NCI-H2029 (cell line): ENCODE measurements around the gene SLC6A4.
"Not testable (repeated sequence)": the region's sequence is repeated elsewhere in the genome, so short reads cannot be mapped to it uniquely, and the experiment has no call there.

Experiments used
- DNase-seq: peaks from one replicate; lab custom pipeline; 2025; lab: John Stamatoyannopoulos, UW

The SLC6A4 gene

GRCh38 chr17:30238387-30239088 is 3.0 kb upstream of the SLC6A4 start:
- DNase-seq: no peak

DNA sequence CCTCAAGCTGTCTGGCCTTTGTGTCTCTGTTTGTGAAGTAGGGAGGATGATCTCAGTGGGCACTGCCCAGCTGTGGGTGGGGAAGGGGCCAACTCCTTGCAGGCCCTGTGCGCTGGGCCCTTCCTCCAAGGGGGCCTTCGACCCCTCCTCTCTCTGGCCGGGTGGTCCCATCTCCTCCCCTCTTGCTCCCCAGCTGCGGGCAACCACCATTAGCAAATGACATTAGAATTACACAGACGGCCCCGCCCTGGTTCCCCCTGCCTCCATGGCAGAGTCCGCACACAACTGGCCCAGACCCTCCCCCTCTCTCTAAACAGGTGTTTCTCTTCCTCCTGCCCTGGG is 2.5 kb upstream of the SLC6A4 start:
- DNase-seq: no peak

GRCh38 chr17:30237296-30238002 is 2.0 kb upstream of the SLC6A4 start:
- DNase-seq: no peak

DNA sequence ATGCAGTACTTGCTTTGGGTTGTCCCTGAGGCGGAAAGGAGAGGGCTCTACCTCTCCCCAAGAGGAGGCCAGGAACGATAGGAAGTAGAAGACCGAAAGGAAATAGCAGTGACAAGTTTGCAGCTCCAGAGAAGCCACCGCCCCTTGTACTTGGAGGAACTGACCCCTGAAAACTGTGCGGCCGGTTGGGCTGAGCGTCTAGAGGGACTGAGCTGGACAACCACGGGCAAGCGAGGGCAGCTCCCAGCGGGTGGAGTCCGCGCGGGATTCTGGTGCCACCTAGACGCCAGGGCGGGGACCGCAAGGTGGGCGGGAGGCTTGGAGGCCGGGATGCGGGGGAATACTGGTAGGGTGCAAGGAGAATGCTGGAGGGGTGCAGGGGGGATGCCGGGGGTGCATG is 1.3 kb upstream of the SLC6A4 start:
- DNase-seq: no peak

DNA sequence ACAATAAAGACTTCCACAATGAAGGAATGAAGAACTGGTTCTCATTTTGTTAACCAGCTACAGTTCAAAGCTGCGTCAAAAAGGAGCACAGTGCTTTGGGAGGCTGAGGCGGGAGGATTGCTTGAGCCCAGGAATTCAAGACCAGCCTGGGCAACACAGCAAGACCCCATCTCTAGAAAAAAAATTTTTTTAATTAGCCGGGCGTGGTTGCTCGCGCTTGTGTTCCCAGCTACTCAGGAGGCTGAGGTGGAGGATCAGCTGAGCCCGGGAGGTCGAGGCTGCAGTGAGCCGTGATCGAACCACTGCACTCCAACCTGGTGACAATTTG is 764 bp upstream of the SLC6A4 start:
- no peak for DNase-seq

DNA sequence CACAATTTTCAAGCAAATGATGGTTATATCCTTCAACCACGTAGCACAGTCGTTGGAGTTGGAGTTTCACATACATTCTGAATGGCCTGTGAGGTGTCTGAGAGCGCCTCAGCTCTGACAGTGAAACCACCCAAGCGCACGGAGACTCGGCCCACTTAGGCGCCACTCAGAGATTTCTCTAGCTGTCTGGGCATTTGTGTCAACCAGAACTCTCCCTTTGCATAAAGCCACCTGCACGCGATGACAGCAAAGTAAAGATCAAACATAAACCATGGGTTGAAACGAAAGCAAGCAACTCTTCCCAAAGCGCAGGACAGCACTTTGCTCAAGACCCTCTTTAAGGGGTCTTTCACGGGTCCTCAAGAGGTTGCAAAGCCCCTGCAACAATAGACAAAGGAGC is 533 bp downstream of the SLC6A4 start:
- no peak for DNase-seq

DNA sequence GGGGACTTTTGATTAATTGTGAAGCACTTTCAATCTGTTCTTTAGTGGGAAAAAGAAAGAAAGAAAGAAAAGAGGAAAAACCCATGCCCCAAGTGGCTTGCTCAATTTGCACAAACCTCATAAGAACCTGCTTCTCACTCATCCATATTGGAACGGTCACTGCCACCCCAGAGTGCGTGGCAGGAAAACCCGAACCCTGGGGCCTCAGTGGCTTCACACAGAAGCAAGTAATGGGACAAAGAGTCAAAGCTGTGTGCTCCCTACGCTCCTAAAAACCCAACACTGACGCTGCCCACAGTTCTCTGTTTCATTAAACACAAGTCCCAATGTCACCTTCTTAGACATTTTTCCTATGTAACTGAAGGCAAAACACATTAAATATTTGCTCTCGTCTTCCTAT is 1.2 kb downstream of the SLC6A4 start:
- DNase-seq: no peak

DNA sequence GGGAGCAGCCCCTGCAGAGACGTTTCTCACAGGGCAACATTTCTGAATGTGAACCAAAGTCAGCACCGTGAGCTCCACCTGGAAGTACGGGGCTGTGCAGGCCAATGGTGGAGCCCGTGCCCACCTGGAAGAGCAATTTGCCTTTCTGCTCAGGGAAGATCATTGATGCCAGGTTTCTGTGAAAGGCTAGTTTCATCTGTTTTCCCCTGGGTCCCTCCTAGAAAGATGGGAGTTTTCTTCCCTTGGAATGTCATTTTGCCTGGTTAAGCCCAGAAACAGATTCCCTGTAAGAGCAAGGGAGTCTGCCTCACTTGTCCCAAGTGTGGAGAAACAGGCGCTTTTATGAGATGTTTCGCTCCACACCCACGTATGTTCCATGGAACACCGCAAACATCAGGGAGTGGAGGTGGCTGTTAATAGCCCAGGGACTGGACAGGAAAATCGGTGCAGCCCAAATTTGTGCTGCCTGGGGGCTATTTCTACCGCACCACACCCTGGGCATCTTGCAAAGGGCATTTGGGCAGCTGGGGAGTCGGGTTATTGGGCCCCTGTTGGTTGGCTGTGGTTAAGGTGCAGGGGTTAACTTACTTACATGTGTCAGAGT is 2.6 kb downstream of the SLC6A4 start:
- no peak for DNase-seq

- DNase-seq: no peak
Observed at GRCh38 chr17:30232015-30232823, 3.3 kb downstream of the SLC6A4 start.

- DNase-seq: no peak
Observed at GRCh38 chr17:30230596-30231125, 4.8 kb downstream of the SLC6A4 start.

DNA sequence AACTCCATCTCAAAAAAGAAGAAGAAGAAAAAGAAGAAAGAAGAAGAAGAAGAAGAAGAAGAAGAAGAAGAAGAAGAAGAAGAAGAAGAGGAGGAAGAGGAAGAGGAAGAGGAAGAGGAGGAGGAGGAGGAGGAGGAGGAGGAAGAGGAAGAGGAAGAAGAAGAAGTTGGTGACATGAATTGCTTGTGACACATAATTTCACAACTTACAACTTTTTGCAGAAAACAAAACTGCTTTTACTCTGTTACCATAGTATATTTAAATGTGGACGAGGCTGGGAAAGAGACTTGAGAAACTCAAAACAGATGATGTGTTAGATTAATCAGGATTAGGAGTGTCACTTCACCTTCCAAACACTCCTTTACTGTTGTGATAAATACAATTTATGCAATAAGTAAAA is 5.5 kb downstream of the SLC6A4 start:
- not testable (repeated sequence) for DNase-seq

- DNase-seq: no peak
Observed at GRCh38 chr17:30229012-30229411, 6.5 kb downstream of the SLC6A4 start.

GRCh38 chr17:30228011-30228410 is 7.5 kb downstream of the SLC6A4 start:
- no peak for DNase-seq

DNA sequence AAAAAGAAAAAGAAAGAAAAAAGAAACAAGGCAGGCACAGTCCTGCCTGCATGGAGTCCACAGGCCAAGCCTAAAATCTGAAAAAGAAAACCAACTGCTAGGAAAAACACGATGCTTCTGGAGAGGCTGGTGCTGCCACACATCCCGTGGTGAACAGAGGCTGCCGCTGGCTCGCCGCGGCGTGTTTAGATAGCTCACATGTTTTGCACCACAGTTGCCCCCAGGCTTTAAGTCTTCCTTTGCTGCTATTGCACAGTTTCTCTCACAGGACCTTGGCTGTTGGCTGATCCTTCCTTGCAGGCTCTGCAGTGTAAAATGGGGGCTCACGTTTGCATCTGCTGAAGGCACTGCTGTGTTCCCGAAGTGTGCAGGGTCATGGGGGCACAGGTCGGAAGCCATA is 8.6 kb downstream of the SLC6A4 start:
- DNase-seq: no peak

GRCh38 chr17:30225919-30226553 is 9.5 kb downstream of the SLC6A4 start:
- no peak for DNase-seq

DNA sequence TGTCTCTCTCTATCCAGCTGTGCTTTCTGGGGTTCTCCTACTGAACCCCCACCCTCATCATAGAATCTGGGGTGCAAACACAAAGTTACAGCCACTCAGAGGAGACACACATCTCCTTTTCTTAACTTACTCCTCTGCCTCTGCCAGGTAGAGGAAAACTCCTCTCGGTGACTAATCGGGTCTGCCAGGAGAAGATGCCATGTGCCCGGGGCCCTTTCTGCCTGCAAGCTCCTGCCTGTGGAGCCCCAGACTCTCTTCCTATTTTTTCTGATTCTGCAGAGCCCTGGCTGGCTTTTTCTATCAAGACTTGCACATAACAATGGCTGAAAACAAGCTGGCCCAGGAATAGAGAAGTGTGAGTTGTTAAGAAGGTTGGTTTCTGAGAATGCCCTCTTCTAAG is 10.4 kb downstream of the SLC6A4 start:
- DNase-seq: no peak

DNA sequence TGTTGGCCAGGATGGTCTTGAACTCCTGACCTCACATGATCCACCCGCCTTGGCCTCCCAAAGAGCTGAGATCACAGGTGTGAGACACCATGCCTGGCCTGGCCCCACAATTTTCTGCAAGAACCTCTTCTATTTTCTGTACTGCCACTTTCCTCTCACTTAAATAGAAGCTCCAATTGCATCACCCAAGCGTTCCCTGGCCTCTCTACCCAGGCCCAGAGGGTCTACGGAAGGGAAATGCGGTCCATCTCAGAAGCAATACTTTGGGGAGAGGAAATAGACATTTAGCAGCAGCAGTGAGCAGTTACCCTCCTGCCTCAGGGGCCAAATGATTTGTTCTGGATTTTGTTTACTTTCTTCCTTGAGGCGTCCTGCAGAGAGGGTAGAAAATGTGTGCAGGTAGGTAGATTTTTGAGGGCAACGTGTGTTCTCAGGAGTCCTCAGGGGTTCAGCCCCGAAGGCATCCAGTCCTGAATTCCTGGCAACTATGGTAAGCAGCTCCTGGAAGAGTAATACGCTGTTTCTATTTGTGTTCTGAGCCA is 11.0 kb downstream of the SLC6A4 start:
- no peak for DNase-seq

GRCh38 chr17:30222721-30223175 is 12.7 kb downstream of the SLC6A4 start:
- DNase-seq: no peak

DNA sequence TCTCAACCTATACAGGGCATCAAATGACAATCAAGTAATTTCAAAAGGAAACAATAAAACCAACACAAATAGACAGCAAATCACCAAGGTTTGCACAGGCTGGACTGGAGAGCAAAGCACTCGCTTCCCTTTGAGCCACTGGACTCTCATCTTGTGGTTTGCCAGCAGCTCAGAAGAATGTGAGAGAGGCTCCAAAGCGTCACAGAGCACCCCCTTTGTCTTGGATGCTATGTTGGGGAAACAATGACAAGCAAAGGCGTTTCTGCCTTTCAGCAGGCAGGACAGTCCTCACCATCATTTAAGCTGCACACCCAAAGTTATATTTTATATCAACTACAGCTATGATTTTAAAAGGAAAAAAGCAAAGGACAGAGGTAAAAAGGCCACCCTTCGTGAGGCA is 13.2 kb downstream of the SLC6A4 start:
- no peak for DNase-seq

DNA sequence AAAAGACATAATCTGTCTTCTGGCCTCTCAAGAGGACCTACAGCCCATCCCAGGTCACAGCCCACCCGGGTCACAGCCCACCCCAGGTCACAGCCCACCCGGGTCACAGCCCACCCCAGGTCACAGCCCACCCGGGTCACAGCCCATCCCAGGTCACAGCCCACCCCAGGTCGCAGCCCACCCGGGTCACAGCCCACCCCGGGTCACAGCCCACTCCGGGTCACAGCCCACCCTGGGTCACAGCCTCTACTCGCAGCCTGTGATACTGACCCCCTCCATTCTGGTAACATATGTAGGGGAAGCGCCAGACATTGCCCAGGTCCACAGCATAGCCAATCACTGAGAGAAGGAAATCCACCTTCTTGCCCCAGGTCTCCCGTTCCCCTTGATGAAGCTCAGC is 14.2 kb downstream of the SLC6A4 start:
- DNase-seq: no peak

GRCh38 chr17:30220414-30220813 is 15.1 kb downstream of the SLC6A4 start:
- no peak for DNase-seq

DNA sequence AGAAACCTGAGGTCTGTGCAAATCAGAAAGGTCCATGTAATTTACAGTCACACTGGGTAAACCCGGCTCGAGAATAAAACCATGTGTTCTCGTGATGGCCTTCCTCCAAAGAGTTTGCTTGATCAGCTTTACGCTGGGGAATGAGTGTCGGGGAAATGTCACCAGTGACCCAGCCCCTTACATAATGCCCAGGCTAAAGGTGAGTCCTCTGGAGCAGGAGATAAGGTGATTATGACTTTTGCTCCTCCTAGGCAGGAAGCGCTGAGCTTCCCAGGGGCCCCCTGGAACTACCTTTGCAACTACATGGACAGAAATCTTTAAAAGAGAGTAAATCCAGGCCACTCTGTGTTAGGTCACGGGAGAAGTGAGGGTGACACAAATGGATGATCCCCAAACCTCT is 15.7 kb downstream of the SLC6A4 start:
- DNase-seq: no peak
